HG02840 (cell line): ENCODE results near the gene LMBR1.
"Not testable (repeated sequence)": the region's sequence is repeated elsewhere in the genome, so short reads cannot be mapped to it uniquely, and the experiment has no call there.

Experiments
- ATAC-seq: cut with Tn5 transposase; IDR thresholded peaks from one replicate; pipeline ENCODE4 v1.9.1; 2021; ENCODE audit warnings: mild to moderate bottlenecking, moderate library complexity, moderate number of reproducible peaks; ENCODE audit not compliant: unreplicated experiment, low FRiP score

Gene LMBR1

GRCh38 chr7:156860099-156860498, 32.9 kb downstream of the LMBR1 start:
- ATAC-seq, result not testable (repeated sequence)

- no peak for ATAC-seq
Measured at GRCh38 chr7:156858523-156858922, 34.5 kb downstream of the LMBR1 start.

GRCh38 chr7:156857757-156858156, 35.2 kb downstream of the LMBR1 start:
- ATAC-seq, result no peak

- ATAC-seq, result no peak
Measured at GRCh38 chr7:156854654-156855053, 38.3 kb downstream of the LMBR1 start.

GRCh38 chr7:156848979-156849378, 44.0 kb downstream of the LMBR1 start:
- ATAC-seq, result no peak

GRCh38 chr7:156845379-156846101, 47.4 kb downstream of the LMBR1 start:
- no peak for ATAC-seq

DNA sequence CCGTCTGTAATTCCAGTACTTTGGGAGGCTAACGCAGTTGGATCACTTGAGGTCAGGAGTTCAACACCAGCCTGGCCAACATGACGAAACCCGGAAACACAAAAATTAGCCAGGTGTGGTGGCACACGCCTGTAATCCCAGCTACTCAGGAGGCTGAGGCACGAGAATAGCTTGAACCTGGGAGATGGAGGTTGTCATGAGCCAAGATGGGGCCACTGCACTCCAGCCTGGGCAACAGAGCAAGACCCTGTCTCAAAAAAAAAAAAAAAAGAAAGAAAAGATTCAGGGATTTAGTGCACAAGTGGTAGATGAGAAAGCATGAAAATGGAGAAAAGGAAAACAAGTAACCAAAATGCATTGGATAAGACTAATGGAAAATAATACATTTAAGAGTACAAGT, 49.4 kb downstream of the LMBR1 start:
- not testable (repeated sequence) for ATAC-seq

DNA sequence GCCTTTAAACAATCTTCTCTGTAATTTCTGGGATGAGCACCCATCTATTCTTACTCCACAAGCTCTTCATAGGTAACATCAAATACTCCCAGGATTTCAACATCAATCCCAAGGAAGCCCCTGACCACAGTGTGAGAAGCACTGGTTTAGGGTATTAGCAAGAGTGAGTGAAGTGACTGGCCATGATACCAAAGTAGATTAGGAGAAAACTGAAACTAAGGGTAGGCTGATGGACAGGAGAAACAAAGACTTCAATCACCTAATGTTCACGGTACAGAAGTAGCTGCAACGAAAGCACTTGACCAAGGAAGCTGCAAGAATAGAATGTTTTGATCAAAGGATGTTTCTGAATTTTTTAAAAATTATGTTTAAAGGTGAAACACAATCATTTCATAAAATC, 49.8 kb downstream of the LMBR1 start:
- no peak for ATAC-seq

- no peak for ATAC-seq
Measured at GRCh38 chr7:156842740-156843140, 50.2 kb downstream of the LMBR1 start.

DNA sequence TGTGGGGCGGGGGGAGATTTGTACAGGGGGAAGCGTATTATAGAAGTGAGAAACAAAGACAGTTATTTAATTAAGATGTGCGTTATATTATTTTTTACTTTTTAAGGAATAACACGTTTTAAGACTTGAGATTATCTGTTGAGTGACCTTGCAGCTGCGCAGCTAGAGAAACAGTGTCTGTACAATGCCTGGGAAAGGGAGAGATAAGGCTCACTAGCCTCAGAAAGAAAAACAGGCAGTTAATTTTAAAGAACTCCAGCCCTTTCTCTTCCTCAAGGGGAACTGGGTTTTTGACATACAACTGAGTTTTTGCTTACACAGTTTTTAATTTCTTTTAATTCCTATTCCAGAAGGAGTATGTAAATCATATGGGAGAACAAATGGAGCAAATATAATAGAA, 50.7 kb downstream of the LMBR1 start:
- no peak for ATAC-seq

DNA sequence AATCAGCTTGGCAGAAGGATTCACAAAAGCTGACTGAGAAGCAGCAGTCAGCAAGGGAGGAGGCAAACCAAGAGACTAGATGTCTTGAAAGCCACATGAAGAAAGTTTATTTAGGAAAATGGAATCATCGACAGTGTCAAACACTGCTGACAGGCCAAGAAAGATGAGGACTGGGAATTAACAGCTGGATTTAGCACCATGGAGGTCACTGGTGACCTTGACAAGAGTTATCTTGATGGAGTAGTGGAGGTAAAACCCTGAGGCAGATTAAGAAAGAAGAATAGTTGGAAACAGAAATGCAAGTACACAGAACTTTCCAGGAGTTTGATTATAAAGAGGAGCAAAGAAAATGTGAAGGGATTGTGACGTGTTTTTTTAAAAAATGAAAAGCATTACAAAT, 51.5 kb downstream of the LMBR1 start:
- no peak for ATAC-seq

DNA sequence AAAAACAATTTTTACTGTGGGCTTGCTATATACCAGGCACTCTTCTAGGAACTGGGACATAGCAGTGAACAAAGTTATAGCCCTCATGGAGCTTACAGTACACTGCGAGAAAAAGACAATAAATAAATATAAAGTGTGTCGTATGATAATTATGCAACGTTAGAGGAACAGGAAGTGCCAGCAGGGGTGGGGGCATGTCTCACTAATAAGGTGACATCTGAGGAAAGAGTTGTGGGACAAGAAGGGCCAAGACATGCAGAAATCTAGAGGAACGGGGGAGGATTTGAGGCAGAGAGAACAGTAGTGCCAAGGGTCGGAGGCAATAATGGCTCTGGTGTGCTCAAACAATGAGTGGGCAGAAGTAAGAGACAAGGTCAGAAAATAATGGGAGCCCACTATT, 52.8 kb downstream of the LMBR1 start:
- no peak for ATAC-seq

GRCh38 chr7:156836443-156836842, 56.5 kb downstream of the LMBR1 start:
- ATAC-seq, result no peak

GRCh38 chr7:156834462-156834861, 58.5 kb downstream of the LMBR1 start:
- no peak for ATAC-seq

- ATAC-seq, result no peak
Measured at GRCh38 chr7:156833312-156833711, 59.7 kb downstream of the LMBR1 start.

- no peak for ATAC-seq
Measured at GRCh38 chr7:156832195-156832877, 60.6 kb downstream of the LMBR1 start.

GRCh38 chr7:156829669-156830336, 63.2 kb downstream of the LMBR1 start:
- no peak for ATAC-seq

DNA sequence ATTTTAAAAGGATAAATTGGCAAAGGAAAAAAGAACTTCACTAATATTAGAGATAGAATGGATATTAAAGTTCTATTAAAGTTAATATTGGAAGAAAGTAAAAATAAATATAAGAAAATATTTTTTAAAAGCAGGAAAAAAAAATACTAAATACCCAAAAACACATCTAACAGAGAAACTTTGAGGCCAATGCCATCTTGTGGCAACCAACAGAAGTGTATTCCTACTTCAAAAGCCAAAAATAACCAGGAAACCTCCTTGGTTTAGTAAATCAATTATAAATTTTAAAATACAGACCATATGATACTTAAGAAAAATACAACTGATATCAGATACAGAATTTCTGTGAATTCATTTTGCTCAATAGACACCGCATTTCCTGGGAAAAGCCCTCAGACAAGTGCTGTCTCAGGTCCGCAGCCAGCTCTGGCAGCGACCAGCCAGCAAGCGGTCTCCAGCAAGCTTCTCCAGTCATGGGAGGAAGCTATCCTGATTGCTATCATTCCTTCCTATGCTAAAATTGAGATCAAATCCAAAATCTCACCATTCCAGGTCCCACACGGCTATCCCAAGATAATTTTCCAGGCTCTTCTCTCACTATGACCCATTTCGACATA, 65.3 kb downstream of the LMBR1 start:
- no peak for ATAC-seq

- no peak for ATAC-seq
Measured at GRCh38 chr7:156823435-156823834, 69.5 kb downstream of the LMBR1 start.

GRCh38 chr7:156820445-156821063, 72.4 kb downstream of the LMBR1 start:
- ATAC-seq, result no peak
